Measurements from ENCODE around the gene CCDC71L. TPM values are rescaled to one million over a fixed set of nuclear protein-coding genes. Genes with fewer than 3 reads are reported as not detected.

Gene CCDC71L
- total and polyA plus RNA-seq, 2 of the 4 experiments (the other 2 are of a cell fraction), result 19.7 to 20.6 TPM

DNA sequence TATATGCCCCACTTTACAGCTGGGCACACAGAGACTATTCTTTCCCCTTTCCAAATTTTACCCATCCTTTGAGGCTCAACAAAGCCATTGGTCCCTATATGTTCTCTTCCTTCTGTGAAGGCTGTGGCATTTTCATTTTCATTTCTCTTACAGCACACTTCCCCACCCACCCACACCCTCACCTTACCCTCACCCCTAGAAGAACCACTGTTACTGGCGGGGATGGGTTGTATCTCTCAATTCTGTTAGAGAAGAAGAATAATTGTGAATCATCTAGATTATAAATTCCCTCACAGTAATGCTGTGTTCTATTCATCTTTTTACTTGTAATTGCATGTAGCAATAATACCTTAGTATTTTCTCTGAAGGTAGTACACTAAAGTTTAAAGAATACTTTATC is 10.2 kb upstream of the CCDC71L start:
- H2BK20ac ChIP-seq (ENCODE audit: low read depth, low read length), result no peak overlapping the region
- no peak overlapping the region for H4K8ac ChIP-seq (ENCODE audit: low read depth in 2 of 2, low read length in 2 of 2)
- no peak overlapping the region for H3K4me2 ChIP-seq (ENCODE audit: low read depth, low read length)
- H2BK15ac ChIP-seq (ENCODE audit: low read depth, low read length), result no peak overlapping the region
- H3K18ac ChIP-seq (ENCODE audit: low read depth, low read length), result no peak overlapping the region
- no peak for DNase-seq
- ATAC-seq (ENCODE audit: low read depth), result no peak
- POLR2A ChIA-PET (ENCODE audit: unreplicated experiment), result no interaction called here
- no peak overlapping the region for H2BK120ac ChIP-seq (ENCODE audit: low read depth, low read length)
- no peaks in the 10 kb centered on the region for H3K9me3 ChIP-seq (ENCODE audit: control insufficient read depth, insufficient read depth, low read length)
- CTCF ChIA-PET, result no interaction called here
- H4K91ac ChIP-seq (ENCODE audit: insufficient read depth, low read depth, low read length), result no peak overlapping the region
- BruUV-seq (replicated peaks), result no TSS peak
- intact Hi-C loops (cut with micrococcal nuclease) (no loop called here), dilution Hi-C loops (cut with HindIII; ENCODE audit: low sequenced_read_pairs, unreplicated experiment) (no loop called here), in situ Hi-C loops (cut with MboI; ENCODE audit: low sequenced_read_pairs) (no loop called here)
- H3K27ac ChIP-seq (ENCODE audit: insufficient read depth, low read length), result no peak overlapping the region
- H4K20me1 ChIP-seq (ENCODE audit: insufficient read depth, low read length), result no peaks in the 10 kb centered on the region
- no CpG with 5 or more reads among the region's 1 CpG for WGBS, 2 experiments (ENCODE audit: extremely low coverage in 2 of 2, insufficient read length in 1 of 2)
- TF ChIP-seq MAZ (IDR thresholded peaks at IDR 0.05; ENCODE audit: borderline replicate concordance, low read depth, low read length), result no peak
- no peak for TF ChIP-seq MAFK (IDR thresholded peaks at IDR 0.05; ENCODE audit: low read depth, low read length)
- TF ChIP-seq POLR2A (IDR thresholded peaks at IDR 0.05; ENCODE audit: low read depth, low read length), result no peak
- TF ChIP-seq, protein P1, sequence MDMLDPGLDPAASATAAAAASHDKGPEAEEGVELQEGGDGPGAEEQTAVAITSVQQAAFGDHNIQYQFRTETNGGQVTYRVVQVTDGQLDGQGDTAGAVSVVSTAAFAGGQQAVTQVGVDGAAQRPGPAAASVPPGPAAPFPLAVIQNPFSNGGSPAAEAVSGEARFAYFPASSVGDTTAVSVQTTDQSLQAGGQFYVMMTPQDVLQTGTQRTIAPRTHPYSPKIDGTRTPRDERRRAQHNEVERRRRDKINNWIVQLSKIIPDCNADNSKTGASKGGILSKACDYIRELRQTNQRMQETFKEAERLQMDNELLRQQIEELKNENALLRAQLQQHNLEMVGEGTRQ (IDR thresholded peaks at IDR 0.05; ENCODE audit: low read depth, low read length), result no peak
- no peak overlapping the region for H2AK9ac ChIP-seq (replicated peaks; ENCODE audit: low read depth, low read length, poor library complexity)
- H3K27me3 ChIP-seq (ENCODE audit: control insufficient read depth, insufficient read depth, low read length), result no peaks in the 10 kb centered on the region
- H3K9me1 ChIP-seq (ENCODE audit: insufficient read depth, low read length), result no peaks in the 10 kb centered on the region
- no peak overlapping the region for H4K5ac ChIP-seq (ENCODE audit: low read depth, low read length)
- peaks cover 0 to 3% of the 10 kb centered on the region in 2 experiments; a peak in 1 of 4 replicates for H3K79me1 ChIP-seq (ENCODE audit: low read depth in 1 of 2, low read length in 2 of 2)
- no peak overlapping the region for H2AFZ ChIP-seq (replicated peaks; ENCODE audit: low read length, poor library complexity)
- H3K4me1 ChIP-seq (ENCODE audit: control insufficient read depth, insufficient read depth, low read length), result no peaks in the 10 kb centered on the region
- H3K14ac ChIP-seq (replicated peaks; ENCODE audit: low read depth, low read length), result no peak overlapping the region
- H3K36me3 ChIP-seq (ENCODE audit: control insufficient read depth, insufficient read depth, low read length), result no peaks in the 10 kb centered on the region
- no peak overlapping the region for H3K23ac ChIP-seq (ENCODE audit: low read depth, low read length)
- no peak overlapping the region for H2BK5ac ChIP-seq (ENCODE audit: low read depth, low read length, poor library complexity, severe bottlenecking)
- H3K56ac ChIP-seq (ENCODE audit: extremely low read depth, insufficient read depth, low read length), result no peak overlapping the region
- H3K4me3 ChIP-seq (ENCODE audit: insufficient read depth, low read depth, low read length), result no peak overlapping the region
- H3K9ac ChIP-seq (ENCODE audit: low read depth, low read length), result no peak overlapping the region
- no peak overlapping the region for H2AK5ac ChIP-seq (ENCODE audit: low read depth, low read length)
- H3K4ac ChIP-seq (ENCODE audit: low read depth, low read length), result no peak overlapping the region

Measured in IMR-90 (cell line).